NCI-H1092 treated with DMSO at 0.1 percent for 48 hours (cell line): ENCODE results near the gene EIF2B2.
A peak's percentile ranks its signal among the peaks of the same experiment; 100 is the strongest.

Experiments used
- DNase-seq: peaks from one replicate; lab custom pipeline; 2025; lab: John Stamatoyannopoulos, UW

EIF2B2 gene

GRCh38 chr14:75002392-75003249, at the start of gene EIF2B2:
TSS of gene EIF2B2 (plus strand) at chr14:75002921. CDS start at chr14:75002991, 70 bp downstream.
- peak; percentile 95 for DNase-seq

GRCh38 chr14:74953686-74954085, 49.0 kb upstream of the EIF2B2 start:
- no peak for DNase-seq

GRCh38 chr14:74954232-74954946, 48.3 kb upstream of the EIF2B2 start:
- DNase-seq, result peak; percentile 75

- DNase-seq, result no peak
These were observed 47.8 kb upstream of the EIF2B2 start for GRCh38 chr14:74954947-74955228.

- DNase-seq, result peak; percentile 19
These were observed 47.3 kb upstream of the EIF2B2 start, which contains the start of gene PGF for GRCh38 chr14:74955229-74956026. TSS of gene PGF (minus strand) at chr14:74955597. CDS start at chr14:74955242, 355 bp downstream.

DNA sequence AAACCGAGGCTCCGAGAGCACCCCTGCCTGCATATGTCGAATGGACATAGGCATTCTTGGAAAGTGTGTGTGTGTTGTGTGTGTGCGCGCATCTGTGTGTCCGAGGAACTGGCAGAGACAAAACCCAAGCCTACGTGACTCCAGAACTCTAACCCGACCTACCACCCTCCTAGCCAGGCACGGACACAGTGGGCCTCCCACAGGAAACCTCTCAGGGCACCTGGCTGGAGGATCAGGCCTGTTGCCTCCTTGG, 46.8 kb upstream of the EIF2B2 start:
- DNase-seq, result no peak

DNA sequence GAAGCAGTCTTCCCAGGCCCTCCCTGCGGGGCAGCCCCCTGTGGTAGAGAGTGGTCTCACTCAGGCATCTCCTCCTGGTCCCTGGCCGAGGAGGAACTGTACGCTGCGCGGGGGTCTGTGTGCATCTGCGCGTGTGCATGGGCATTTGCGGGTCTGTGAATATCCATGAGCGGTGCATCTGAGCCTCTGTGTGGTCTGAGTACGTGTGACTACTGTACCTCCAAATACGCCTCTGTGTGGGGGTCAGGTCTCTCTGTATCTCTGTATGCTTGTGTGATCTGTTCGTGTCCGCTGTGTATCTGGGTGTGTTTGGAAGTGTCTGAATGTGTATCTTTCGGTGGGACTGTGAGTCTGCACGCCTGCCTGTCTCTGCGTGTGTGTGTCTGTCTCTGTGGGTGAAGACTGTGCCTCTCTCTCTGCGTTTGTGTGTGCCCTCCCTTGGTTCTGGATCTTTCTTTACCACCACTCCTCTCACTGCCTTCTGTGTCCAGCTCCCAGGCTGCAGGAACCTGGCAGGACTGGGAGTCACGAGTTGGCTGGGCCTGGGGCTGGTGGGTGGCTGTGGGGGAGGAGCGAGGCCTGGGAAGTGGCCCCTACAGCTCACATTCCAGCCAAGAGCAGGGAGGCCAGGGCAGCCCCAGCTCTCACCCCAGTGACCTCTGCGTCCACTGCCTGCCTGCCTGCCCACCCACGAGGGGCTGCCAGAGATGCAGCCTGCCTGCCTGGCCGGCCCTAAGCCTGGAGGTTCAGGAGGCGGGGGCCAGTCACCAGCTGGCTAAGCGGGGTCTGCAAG, 46.2 kb upstream of the EIF2B2 start:
- DNase-seq, result no peak

DNA sequence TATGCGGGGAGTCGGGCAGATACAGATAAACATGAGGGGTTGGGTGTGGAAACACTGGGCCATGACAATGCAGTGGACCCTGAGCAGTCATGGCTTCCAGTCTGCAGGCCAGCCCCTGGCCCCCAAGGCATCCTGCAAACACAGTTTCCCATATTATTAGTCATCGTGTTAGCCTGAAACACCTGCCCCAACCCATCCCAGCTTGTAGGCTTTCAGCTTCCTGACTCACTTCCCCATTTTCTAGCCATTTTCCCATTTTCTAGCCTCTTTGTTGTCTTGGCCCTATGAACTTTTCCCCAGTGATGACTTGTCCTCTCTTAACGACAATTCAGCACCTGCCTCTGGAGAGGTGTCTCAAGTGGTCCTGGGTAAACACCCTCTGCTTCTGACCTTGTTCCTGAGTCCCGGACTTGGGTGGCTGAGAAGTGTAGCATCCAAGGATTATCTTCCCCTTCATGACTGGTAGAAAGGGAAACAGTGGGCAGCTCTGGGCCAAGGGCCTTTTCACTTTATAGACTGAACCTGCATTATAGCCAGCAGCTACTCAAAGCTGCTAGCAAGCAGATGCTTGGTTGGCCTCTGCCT, 43.0 kb upstream of the EIF2B2 start:
- no peak for DNase-seq

DNA sequence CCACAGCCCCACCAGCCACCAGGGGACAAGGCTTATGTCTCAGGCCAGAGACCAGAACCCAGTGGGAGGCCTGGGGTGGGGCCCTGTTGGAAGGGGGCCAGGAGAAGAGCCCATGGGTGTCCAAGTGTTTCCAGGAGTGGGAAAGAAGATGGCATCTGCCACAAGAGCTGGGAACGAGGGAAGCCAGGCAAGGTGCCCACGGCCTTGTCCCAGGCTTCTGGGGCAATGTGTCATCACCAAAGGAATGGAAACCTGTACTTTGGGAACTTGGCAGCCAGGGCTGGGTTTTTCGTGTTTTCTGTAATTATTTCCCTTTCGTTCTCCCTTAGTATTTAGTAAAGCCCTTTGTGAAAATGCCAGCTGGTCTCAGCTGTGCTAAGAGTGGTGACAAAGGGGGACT, 42.0 kb upstream of the EIF2B2 start:
- no peak for DNase-seq

- no peak for DNase-seq
These were observed 41.3 kb upstream of the EIF2B2 start for GRCh38 chr14:74961238-74961911.

DNA sequence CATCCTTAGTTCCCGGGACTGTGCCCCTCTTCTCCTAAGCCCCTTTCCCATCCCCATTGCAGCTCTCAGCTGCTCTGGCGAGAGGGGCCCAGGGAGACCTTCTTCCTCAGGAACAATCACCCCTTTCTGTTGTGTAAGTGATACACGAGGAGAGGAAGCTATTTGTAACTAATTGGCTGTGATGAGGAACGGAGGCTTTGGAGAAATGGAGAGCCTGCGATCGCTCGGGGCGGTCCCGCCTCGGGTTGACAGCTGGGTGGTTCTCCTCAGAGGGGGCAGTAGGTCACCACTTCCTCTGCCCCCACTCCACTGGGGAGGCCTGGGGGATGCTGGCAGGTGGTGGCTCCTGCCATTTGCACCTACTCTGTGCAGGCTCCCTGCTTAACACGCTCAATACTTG, 40.7 kb upstream of the EIF2B2 start:
- DNase-seq, result no peak

DNA sequence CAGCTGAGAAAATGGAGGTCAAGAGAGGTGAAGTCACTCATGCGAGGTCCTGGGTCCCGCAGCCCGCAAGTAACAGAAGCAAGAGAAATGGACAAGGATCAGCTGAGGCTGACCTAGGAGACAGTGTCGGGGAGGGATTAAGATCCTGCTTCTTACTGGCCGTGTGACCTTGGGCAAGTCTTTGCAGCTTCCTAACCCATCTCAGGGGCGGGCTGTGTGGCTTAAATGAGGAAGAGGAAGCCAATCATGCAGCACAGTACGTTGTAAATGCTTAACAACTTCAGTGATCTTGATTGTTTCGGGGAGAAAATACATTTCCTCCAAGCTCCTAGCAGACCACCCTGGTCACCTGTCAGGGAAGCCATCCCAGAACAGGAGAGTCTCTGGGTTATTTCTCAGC, 40.2 kb upstream of the EIF2B2 start:
- no peak for DNase-seq

GRCh38 chr14:74963178-74963704, 39.5 kb upstream of the EIF2B2 start:
- DNase-seq, result no peak

- no peak for DNase-seq
These were observed 38.9 kb upstream of the EIF2B2 start for GRCh38 chr14:74963705-74964271.

DNA sequence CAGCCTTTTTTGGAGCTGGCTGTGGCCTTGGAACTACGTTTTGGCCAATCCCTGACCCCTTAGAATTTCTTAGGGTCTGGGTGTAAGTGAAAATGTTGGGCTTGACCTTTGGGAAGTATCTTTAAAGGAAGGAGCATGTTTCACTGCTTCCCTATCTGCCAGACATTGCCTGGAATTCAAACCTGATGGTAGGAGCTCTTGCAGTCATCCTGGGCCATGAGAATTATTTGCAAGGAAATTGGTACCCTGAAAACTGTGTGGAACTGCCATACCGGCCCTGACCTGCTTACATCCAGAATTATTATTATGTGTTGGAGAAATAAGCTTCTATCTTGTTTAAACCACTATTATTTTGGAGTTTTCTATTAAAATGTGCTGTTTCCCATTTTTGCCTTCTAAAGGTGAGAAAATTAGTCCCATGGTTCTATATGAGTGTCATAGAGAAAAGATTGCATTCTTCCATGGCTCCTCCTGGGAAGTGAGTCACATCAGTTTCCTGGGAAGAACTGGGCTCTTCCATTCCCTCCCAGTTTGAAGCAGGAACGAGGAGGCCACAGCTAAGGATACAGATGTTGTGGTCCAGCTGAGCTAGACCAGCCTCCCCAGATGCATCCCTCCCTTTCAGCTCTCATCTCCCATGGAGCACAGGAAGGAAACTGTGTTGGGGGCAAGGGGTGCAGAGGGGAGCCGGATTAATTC, 37.8 kb upstream of the EIF2B2 start:
- no peak for DNase-seq

- DNase-seq, result no peak
These were observed 37.1 kb upstream of the EIF2B2 start for GRCh38 chr14:74965486-74966153.

GRCh38 chr14:74968811-74969210, 33.9 kb upstream of the EIF2B2 start:
- DNase-seq, result no peak

GRCh38 chr14:74973003-74973653, 29.6 kb upstream of the EIF2B2 start:
- no peak for DNase-seq

DNA sequence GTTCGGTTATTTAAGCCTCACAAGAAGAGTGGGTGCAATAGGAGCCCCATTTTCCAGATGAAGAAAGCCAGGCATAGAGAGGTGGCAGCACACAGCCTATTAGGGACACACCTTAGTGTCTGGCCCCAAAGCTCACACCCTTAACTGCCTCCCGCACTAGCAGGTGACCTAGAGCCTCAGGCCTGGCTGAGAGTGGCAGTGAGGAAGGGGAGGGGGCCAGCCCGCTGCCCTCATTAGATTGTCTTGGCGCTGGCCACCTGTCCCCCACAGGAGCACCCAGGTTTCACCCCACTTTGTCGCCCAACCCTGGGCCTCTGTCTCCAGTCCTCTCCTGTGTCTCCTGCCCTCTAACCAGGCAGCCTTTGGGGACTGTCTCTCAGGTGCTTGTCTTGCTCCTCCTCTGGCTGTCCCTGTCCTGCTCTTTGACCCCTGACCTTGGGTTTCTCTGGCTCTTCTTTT, 28.8 kb upstream of the EIF2B2 start:
- no peak for DNase-seq
